Stimulated activated CD4-positive, alpha-beta T cell treated with anti-CD3 and anti-CD28 coated beads, TNF-alpha, amount 100 ng/mL, for 48 hours (primary cell): ENCODE measurements around the gene TBC1D3K.
"Not testable (repeated sequence)": the region's sequence is repeated elsewhere in the genome, so short reads cannot be mapped to it uniquely, and the experiment has no call there.

ENCODE experiments used
- DNase-seq, 3 donors: peaks; one replicate each; pipeline ENCODE4 v3.0.0-alpha.2; 2020; ENCODE audit warnings: low read depth in 3 of 3

The TBC1D3K gene

DNA sequence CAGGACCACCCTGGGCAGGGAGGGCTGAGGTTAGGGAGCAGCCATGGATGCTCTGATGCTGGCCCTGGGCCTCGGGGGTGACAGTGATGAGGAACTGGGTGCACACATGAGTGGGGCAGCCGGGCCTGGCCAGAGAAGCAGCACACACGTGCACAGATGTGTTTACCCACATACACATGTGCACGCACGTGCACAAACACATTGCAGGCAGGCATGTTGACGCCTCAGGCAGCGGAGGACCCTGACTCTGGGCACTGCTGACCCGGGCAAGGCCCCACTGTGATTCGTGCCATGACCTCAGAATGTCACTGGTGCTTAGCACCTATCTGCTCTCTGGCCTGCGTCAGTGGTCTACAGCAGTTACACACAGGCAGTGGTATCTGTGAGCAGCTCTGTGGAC, at the start of gene TBC1D3K:
Gene TBC1D3K (plus strand): TSS at position 301 of the 400 bp plus-strand sequence. CDS start 1,585 bp downstream, outside the sequence.
- not testable (repeated sequence) for DNase-seq

DNA sequence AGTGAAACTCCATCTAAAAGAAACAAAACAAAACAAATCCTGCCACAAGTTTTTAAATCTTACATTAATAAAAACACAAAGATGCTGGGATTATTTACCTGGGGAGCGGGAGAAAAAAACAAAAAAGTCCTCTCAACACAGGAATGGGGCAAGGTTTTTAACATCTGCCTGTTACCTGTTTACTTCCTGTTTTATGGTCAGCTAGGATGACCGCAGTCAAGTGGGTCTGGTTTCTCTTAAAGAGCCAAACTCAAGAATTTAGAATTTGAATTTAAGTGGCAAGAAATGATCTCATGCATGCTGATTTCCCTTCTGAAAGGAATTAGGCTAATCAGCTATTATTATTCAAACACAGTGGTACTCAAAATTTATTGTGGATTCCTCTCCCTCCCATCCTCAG, 39.7 kb upstream of the TBC1D3K start:
- no peak for DNase-seq

DNA sequence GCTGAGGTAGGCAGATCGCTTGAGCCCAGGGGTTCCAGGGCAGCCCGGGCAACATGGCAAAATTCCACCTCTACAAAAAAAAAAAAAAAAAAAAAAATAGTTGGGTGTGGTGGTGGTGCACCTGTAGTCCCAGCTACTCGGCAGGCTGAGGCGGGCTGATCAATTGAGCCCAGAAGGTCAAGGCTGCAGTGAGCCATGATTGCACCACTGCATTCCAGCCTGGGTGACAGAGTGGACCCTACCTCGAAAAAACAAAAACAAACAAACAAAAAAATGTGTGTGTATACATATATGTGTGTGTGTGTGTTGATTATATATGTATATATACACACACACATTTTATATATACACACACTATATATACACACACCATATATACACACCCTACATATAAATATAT, 39.1 kb upstream of the TBC1D3K start:
- no peak for DNase-seq

- no peak for DNase-seq
Measured at GRCh38 chr17:37888881-37889280, 35.3 kb upstream of the TBC1D3K start.

DNA sequence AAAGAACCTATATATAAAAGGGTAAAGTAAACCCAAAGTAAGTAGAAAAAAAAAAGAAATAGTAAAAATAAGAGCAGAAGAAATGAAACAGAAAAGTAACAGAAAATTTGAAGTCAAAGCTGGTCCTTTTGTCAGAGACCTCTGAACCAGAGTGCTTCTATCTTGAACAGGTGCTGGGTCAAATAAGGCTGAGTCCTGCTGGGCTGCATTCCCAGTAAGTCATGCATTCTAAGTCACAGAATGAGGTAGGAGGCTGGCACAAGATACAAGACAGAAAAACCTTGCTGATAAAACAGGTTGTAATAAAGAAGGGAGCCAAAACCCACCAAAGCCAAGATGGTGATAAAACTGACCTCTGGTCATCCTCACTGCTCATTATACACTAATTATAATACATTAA, 27.3 kb upstream of the TBC1D3K start:
- not testable (repeated sequence) for DNase-seq
